Measurements from ENCODE around the gene ITPRIPL2.

DNA sequence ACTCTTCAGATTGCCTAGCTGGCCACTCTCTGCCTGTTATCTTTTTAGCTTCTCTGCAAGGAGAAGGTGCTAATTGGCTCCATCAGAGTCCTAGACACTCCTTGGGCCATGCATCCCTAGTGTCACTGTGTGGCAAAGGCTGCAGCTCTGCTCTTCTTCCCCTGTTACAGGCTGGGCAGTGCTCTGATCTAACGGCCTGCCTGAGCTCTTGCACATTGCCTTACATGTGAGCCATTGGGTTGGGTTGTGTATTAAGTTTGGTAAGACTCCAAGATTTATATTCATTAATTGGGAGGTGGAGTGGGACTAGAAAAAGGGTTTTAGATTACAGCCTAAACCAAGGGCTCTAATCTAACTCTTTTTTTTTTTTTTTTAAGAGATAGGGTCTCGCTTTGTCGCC is 31.2 kb downstream of the ITPRIPL2 start:
- TF ChIP-seq, protein P1, sequence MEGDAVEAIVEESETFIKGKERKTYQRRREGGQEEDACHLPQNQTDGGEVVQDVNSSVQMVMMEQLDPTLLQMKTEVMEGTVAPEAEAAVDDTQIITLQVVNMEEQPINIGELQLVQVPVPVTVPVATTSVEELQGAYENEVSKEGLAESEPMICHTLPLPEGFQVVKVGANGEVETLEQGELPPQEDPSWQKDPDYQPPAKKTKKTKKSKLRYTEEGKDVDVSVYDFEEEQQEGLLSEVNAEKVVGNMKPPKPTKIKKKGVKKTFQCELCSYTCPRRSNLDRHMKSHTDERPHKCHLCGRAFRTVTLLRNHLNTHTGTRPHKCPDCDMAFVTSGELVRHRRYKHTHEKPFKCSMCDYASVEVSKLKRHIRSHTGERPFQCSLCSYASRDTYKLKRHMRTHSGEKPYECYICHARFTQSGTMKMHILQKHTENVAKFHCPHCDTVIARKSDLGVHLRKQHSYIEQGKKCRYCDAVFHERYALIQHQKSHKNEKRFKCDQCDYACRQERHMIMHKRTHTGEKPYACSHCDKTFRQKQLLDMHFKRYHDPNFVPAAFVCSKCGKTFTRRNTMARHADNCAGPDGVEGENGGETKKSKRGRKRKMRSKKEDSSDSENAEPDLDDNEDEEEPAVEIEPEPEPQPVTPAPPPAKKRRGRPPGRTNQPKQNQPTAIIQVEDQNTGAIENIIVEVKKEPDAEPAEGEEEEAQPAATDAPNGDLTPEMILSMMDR (IDR thresholded peaks at IDR 0.05) = no peak
- TF ChIP-seq POLR2A (IDR thresholded peaks at IDR 0.05) = no peak
